HG03354 (cell line): Measurements from ENCODE around the gene ALDOC.

Experiments
- ATAC-seq: cut with Tn5 transposase; IDR thresholded peaks from one replicate; pipeline ENCODE4 v1.9.1; 2021; ENCODE audit warnings: mild to moderate bottlenecking; ENCODE audit not compliant: unreplicated experiment, poor library complexity, severe bottlenecking

The ALDOC gene

GRCh38 chr17:28555022-28555421 is 21.7 kb downstream of the ALDOC start:
- ATAC-seq = no peak

GRCh38 chr17:28554565-28554964 is 22.1 kb downstream of the ALDOC start:
- ATAC-seq = no peak

DNA sequence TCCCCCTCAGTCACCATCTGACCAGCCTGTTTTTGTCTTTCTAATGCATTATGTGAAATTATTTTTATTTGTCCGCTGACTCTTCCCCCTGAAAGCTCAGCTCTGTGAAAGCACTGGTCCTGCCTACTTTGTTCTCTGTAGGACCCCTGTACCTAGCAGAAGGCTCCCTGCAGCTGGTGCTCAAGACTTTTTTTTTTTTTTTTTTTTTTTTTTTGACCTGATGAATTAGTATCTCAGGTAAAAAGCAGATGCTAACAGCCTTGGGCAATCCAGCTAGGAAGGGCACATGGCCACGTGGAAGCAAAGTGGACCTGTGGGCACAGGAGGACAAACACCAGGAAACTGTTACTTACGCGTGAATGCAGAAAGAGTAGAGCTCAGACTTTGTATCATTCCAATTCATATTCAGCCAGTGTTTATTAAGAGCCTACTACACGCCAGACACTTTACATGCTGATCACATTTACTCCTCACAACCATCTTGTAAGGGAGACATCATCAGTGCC is 23.6 kb downstream of the ALDOC start:
- no peak for ATAC-seq

GRCh38 chr17:28552176-28552999 is 24.3 kb downstream of the ALDOC start, which contains the start of gene UNC119:
TSS of gene UNC119 (minus strand) at chr17:28552624. CDS start at chr17:28552557, 67 bp downstream.
- ATAC-seq = peak; percentile 60

GRCh38 chr17:28551421-28552175 is 25.1 kb downstream of the ALDOC start:
- peak; percentile 15 for ATAC-seq

DNA sequence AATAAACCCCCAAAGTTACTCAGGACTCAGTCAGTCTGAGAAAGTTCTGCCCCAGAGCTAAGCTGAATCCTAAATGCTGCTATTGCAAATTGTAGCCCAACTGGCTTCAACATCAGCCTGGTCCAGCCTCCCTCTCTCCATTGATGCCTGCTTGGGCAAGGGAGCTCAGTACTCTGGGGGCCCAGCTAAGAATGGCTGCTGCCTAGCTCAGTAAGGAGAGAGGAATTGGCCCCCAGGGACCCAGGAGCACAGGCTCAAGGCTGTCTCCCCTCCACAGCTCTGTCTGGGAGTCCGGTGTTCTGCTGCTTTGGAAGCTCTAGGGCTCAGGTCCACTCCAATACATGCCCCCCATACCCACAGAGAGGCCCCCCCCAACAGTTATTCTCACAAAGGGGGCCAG is 25.8 kb downstream of the ALDOC start:
- no peak for ATAC-seq

DNA sequence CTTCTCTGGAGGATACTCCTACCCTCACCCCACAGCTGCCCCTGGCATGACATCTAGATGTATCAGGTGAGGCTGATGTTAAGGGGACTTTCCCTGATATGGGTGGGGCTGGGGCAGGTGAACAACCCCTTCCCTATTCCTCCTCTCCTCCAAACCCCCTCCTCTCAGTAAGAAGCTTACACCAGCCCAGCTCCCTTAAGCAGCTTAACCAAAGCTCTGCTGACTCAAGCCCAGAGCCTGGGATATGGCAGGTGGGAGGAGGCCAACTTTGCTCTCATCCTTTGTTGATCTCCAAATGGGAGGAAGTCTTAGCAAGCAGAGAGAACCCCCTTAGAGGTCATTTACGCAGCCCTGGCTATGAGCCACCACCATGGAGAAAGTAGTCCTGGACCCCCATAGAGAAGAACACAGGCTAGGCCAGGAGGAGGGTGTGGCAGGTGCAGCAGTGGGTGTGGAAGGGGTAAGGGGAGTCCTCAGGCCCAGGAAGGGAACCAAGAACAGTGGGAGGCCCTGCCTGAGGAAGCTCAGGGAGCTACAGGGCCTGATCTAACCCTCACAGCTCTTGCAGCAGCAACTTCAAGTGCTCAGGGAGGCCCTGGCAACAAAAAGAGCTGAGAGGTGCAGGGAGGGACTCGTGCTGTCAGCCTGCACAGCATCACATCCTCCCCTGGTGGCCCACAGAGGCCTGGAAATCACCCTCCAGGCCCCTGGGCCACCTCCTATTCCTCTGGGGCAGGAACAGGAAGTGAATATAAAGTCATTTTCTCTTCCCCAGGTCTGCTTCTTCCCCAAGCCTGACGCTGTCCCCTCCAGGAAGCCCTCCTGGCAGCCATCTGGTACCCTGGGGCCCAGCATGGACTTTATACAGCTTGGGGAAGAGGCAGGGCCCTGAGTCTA is 27.2 kb downstream of the ALDOC start:
- ATAC-seq = peak; percentile 48

DNA sequence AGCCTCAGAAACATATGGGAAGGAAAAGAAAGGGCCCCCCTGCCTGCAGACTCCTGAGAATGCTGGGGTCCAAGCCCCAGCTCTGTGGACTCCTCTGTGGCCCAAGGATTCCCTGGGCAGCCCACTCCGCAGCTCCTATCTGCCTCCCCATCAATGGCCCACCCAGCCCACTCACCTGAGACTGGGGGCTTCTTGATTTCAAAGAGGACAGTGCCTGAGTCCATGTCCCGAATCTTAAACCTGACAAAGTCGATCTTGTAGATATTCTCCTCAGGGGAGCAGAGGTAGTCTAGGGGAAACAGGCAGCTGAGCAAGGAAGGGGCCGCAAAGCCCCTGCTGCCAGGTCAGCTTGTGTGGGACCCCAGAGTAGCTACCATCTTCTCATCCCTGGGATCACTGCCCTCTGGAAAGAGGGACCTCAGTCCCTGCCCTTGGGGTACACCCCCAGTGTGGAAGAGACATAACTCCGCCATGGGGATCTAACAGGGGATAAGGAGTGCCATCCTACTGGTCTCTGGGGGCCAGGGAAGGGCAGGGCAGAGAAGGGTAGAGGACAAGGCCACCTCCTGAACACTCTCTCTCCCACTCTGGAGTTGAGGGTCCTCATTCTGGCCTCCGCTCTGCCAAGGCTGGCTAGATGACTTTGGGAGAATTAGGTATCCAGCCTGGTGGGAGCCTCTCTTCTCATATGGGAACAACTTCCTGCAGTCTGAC is 28.1 kb downstream of the ALDOC start:
- no peak for ATAC-seq

DNA sequence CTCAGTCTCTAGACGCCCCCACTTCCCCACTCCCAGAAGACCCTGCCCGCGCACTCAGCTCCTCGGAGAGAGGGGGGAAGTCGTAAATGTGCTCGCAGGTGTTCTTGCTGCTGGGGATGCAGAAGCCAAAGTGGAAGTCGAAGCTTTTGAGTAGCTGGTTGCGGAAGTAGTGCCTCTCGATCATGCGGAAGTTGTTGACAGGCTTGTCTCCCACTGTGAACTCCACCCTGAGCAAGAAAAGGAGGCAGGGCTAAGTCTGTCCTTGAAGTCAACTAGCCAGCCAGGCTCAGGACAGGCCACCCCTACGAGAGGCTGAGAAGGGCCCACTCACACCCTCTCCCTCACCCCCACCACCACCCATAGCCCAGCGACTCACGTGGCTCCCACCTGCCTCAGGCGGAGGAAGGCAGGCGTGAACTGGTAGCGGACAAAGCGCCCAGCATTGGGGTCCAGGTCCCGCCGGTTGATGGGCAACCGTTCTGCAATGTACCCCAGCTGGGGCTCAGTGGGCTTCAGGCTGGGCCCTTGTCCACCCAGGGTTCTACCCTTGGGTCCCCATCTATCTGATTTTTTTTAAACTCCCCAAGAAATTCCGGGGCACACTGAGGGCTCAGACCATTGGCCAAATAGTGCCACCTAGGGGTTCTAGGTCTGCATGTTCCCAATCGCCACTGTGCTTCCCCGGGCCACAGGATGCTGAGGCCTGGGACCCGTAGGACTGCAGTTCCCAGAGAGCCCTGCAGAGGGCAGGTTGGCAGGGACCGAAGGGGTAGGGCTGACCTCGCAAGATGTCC is 28.9 kb downstream of the ALDOC start:
- ATAC-seq = peak; percentile 33

DNA sequence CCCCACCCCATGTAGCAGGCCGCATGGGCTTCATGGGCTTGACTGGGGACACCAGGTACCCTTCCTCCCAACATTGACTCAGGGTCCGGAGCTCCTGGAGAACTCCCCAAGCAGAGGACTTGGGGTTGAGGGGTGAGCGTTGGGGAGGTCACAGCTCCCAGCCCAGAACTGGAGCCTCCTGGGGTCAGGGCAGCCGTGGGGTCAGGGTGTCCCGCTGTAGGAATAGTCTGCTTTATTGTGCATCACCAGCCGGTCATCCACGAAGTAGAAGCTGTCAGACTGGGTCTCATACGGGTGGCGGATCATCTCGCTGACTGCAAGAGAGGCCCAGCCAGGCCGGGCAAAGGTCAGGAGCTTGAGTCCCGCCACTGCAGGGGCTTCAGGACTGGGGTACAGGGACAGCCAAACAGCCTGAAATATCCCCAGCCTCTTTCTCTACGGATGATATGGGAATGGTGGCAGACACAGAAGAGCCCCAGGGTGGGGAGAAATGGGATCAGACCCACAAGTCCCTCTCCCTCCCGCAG is 29.5 kb downstream of the ALDOC start:
- no peak for ATAC-seq

- ATAC-seq = no peak
Observed at GRCh38 chr17:28545787-28546415, 30.8 kb downstream of the ALDOC start.

DNA sequence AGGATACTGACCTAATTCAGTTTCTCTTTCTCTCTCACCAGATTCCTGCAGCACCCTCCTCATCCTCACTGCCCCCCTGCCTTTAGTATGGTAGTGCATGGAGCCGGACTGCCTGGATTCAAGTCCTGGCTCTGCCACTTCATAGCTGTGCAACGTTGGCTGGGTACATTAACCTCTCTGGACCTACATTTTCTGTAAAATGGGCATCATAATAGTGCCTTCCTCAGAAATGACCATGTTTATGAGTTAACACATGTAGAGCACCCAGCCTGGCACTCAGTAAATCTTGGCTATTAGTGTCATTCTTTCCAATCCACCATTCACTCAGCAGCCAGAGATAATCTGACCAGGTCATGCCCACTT is 31.6 kb downstream of the ALDOC start:
- ATAC-seq = no peak

DNA sequence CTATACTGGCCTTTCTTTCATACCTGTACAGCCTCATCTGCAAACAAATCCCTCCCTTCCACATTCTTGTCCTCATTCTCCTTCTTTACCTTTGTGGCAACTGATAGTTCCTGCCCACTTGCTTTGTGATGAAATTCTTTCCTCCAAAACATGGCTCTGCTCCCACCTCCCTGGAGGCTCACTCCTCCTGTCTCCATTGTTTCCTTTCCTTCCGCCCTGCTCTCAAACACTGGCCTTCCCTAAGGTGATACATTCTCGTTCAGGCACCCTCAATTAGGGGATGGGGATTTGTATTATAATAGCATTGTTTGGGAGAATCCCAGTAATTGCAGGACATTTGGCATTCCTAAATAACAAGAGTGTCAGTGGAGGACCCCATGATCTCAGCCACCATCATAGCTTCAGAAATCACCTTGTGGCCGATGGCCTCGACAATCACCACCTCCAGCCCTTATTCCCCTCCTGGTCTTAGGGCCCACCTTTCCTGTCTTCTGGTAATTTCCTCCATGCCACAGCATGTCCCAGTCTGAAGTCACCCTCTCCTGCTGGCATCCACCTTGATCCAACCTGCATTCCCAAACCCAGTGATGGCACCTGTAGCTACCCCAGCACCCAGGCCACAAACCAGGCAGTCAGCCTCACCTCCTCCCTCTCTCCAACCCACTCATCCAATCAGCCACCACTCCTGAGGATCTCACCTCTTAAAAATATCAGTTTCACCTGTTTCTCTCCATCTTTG is 32.1 kb downstream of the ALDOC start:
- ATAC-seq = no peak

- no peak for ATAC-seq
Observed at GRCh38 chr17:28541439-28541838, 35.3 kb downstream of the ALDOC start.

GRCh38 chr17:28540231-28540630 is 36.5 kb downstream of the ALDOC start:
- no peak for ATAC-seq

- ATAC-seq = no peak
Observed at GRCh38 chr17:28538296-28538895, 38.3 kb downstream of the ALDOC start.

DNA sequence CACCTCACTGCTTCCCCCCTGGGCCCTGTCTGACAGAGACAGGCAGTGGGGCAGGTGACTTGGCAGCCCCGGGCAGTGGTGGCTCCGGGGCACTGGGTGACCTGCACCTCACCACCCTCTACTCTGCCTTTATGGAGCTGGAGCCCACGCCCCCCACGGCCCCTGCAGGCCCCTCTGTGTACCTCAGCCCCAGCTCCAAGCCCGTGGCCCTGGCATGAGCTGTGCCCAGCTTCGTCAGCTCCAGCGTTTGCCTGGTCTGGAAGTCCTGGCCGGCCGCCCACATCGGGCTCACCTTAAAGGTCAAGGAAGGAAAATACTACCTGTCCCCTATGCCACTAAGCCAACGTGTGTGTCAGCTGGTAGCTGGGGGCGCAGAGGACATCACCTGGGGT is 39.5 kb downstream of the ALDOC start:
- ATAC-seq = no peak
